WTC11 (cell line): ENCODE data around the gene RAET1E.

Experiments used
- ATF6 ChIP-seq: sonication (generic); formaldehyde crosslinking; IDR thresholded peaks from 2 replicates; pipeline ENCODE4 v1.8.1; 2023; ENCODE audit warnings: mild to moderate bottlenecking, missing genetic modification reagents
- CTCF ChIP-seq: fragments of 200-600 bp; IDR thresholded peaks from 2 replicates; pipeline ENCODE4 v1.8.0; 2022; ENCODE audit warnings: antibody characterized with exemption
- E2F5 ChIP-seq: sonication (generic); formaldehyde crosslinking; IDR thresholded peaks from 2 replicates; pipeline ENCODE4 v1.8.1; 2022; ENCODE audit warnings: mild to moderate bottlenecking, moderate library complexity, missing genetic modification reagents
- RELA ChIP-seq: sonication (generic); formaldehyde crosslinking; IDR thresholded peaks from 2 replicates; pipeline ENCODE4 v1.8.1; 2022; ENCODE audit warnings: missing genetic modification reagents, mild to moderate bottlenecking, borderline replicate concordance
- SMAD3 ChIP-seq: sonication (generic); formaldehyde crosslinking; IDR thresholded peaks from 2 replicates; pipeline ENCODE4 v1.8.0; 2022; ENCODE audit warnings: missing genetic modification reagents, mild to moderate bottlenecking, borderline replicate concordance
- SMAD4 ChIP-seq: sonication (generic); formaldehyde crosslinking; IDR thresholded peaks from 2 replicates; pipeline ENCODE4 v1.8.0; 2022; ENCODE audit warnings: mild to moderate bottlenecking, missing genetic modification reagents
- SP1 ChIP-seq: sonication (generic); formaldehyde crosslinking; conservative IDR thresholded peaks from 2 replicates; pipeline ENCODE4 v1.8.1; 2022; ENCODE audit warnings: missing genetic modification reagents
- ZNF263 ChIP-seq: sonication (generic); formaldehyde crosslinking; IDR thresholded peaks from 2 replicates; pipeline ENCODE4 v1.8.1; 2022; ENCODE audit warnings: low read depth, mild to moderate bottlenecking, moderate library complexity, missing genetic modification reagents
- ZNF416 ChIP-seq: fragments of 250-450 bp; sonication (Bioruptor Pico); IDR thresholded peaks from 2 replicates; pipeline ENCODE4 v1.9.0; 2021; ENCODE audit warnings: mild to moderate bottlenecking, inconsistent platforms
- ZNF423 ChIP-seq: fragments of 250-450 bp; sonication (Bioruptor Pico); IDR thresholded peaks from 2 replicates; pipeline ENCODE4 v2.1.2; 2022; ENCODE audit warnings: mild to moderate bottlenecking, moderate library complexity

GRCh38 chr6:149895048-149895590, 2.8 kb downstream of the RAET1E start:
- TF ChIP-seq ZNF263 (CRISPR knock-in tag) = no peak
- no peak for TF ChIP-seq SMAD4 (CRISPR knock-in tag)
- no peak for TF ChIP-seq RELA
- TF ChIP-seq E2F5 (CRISPR knock-in tag) = no peak
- no peak for TF ChIP-seq ATF6 (CRISPR knock-in tag)
- TF ChIP-seq SP1 = no peak
- no peak for TF ChIP-seq CTCF
- no peak for TF ChIP-seq SMAD3 (CRISPR knock-in tag)
- no peak for TF ChIP-seq ZNF423 (CRISPR knock-in tag)
- TF ChIP-seq ZNF416 = no peak
